Esophagus squamous epithelium (tissue), 4 donors: Measurements from ENCODE around the gene CAMK2N1.

Experiments used
- POLR2A ChIP-seq, 4 donors: fragments of 450-650 bp; IDR thresholded peaks; one replicate each; pipeline ENCODE4 v1.6.1; 2017; ENCODE audit warnings: antibody characterized with exemption in 4 of 4, mild to moderate bottlenecking in 4 of 4, moderate library complexity in 3 of 4
- TF ChIP-seq, protein P1 (sequence below), 6 experiments: fragments of 450-650 bp in 4 of 6; fragments of 200-600 bp in 2 of 6; sonication (generic) in 2 of 6; IDR thresholded peaks; one replicate each; pipeline ENCODE4 v1.5.1; 2016 to 2019; ENCODE audit warnings: antibody characterized with exemption in 6 of 6, mild to moderate bottlenecking in 4 of 6, moderate library complexity in 4 of 6

DNA sequence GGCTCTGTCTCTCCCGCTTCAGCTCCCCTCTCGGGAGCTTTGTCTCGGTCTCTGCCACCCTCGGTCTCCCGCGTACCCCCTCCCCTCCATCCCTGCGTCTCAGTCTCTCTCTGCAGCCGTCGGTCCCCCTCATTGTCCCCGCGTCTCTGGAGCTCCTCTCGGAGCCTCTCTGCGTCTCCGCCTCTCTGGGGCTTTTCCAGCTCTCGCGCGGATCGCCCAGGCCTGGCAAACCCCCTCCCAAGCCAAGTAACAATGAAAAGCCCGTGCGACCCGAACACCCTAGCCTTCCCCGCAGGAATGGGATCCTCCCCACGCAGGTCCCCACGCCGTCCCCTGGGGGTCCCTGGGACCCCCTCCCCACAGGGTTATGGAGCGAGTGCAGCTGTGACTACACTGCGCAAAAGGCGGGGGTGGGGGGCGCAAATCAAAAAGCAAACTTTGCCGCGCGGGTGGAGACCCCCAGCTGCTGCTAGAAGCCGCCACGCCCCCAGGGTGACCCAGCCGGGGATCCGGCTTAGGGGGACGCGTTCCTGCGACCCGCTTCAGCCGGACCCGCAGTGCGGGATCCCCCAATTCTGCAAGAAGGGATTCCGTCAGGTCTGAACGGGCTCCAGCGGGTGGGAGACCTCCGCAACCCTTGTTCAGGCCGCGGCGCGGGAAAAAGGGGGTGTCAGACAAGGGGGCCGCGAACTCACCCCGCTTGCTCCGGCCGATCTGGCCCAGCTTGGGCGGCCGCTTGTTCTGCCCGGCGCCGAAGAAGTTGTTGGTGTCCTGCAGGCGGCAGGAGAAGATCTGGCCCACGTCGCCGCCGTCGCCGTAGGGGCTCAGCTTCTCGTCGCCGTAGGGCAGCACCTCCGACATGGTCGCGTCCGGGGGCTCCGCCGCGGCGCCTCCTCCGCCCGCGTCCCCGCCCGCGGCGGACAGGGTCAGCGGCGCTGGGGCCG, 1.2 kb downstream of the CAMK2N1 start:
- TF ChIP-seq, protein P1, sequence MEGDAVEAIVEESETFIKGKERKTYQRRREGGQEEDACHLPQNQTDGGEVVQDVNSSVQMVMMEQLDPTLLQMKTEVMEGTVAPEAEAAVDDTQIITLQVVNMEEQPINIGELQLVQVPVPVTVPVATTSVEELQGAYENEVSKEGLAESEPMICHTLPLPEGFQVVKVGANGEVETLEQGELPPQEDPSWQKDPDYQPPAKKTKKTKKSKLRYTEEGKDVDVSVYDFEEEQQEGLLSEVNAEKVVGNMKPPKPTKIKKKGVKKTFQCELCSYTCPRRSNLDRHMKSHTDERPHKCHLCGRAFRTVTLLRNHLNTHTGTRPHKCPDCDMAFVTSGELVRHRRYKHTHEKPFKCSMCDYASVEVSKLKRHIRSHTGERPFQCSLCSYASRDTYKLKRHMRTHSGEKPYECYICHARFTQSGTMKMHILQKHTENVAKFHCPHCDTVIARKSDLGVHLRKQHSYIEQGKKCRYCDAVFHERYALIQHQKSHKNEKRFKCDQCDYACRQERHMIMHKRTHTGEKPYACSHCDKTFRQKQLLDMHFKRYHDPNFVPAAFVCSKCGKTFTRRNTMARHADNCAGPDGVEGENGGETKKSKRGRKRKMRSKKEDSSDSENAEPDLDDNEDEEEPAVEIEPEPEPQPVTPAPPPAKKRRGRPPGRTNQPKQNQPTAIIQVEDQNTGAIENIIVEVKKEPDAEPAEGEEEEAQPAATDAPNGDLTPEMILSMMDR (IDR thresholded peaks at IDR 0.05) = no peak
- no peak for TF ChIP-seq POLR2A (IDR thresholded peaks at IDR 0.05)
